ENCODE measurements around the gene CASK. TPM values are rescaled to one million over a fixed set of nuclear protein-coding genes. Genes with fewer than 3 reads are reported as not detected.

CASK gene
- total RNA-seq, 1 experiment from 2014 or later = 29.4 TPM

DNA sequence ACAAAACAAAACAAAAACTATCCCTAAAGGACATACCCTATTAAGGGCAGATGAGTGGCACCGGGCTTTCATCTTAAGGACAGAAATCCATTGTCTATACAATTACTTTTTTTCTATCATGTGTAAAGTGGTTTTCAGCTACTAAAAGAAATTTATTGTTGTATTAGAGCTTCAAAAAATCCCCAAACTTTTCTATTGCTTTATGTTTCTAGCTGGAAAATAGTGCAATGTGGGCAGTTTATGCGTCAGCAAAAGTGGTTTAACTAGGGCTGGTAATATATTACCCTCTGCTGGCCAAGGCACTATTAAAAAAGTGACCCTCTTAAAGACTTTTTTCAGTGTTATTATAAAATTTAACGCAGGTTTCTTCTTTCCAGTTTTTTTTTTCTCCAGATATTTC, 214.9 kb downstream of the CASK start:
- intact Hi-C loops (cut with micrococcal nuclease; ENCODE audit: unreplicated experiment) = no loop called here
- TF ChIP-seq CTCF (conservative IDR thresholded peaks at IDR 0.05) (no peak), EZH2 (IDR thresholded peaks at IDR 0.05; ENCODE audit: low read depth) (no peak)
- no peak overlapping the region for H2AFZ ChIP-seq
- no peak overlapping the region for H3K4me3 ChIP-seq
- no peaks in the 10 kb centered on the region for H3K9me3 ChIP-seq (ENCODE audit: insufficient read depth, low read depth)
- H3K36me3 ChIP-seq (ENCODE audit: low read depth) = no peaks in the 10 kb centered on the region
- DNase-seq = no peak
- no peaks in the 10 kb centered on the region for H3K4me1 ChIP-seq (replicated peaks; ENCODE audit: insufficient read depth)
- no peak overlapping the region for H3K27ac ChIP-seq
- no peak overlapping the region for H3K4me2 ChIP-seq
- no peaks in the 10 kb centered on the region for H3F3A ChIP-seq (ENCODE audit: insufficient read depth, low read depth)
- H3K27me3 ChIP-seq (ENCODE audit: insufficient read depth, low read depth) = no peaks in the 10 kb centered on the region
- ChIA-PET CTCF (no interaction called here), POLR2A (ENCODE audit: unreplicated experiment) (no interaction called here)
- no peaks in the 10 kb centered on the region for H3K9me2 ChIP-seq (ENCODE audit: insufficient read depth)
- no peaks in the 10 kb centered on the region for H4K20me1 ChIP-seq (ENCODE audit: insufficient read depth)
- no TSS peak for BruUV-seq (replicated peaks)
- H3K79me2 ChIP-seq (ENCODE audit: low read depth) = no peaks in the 10 kb centered on the region

DNA sequence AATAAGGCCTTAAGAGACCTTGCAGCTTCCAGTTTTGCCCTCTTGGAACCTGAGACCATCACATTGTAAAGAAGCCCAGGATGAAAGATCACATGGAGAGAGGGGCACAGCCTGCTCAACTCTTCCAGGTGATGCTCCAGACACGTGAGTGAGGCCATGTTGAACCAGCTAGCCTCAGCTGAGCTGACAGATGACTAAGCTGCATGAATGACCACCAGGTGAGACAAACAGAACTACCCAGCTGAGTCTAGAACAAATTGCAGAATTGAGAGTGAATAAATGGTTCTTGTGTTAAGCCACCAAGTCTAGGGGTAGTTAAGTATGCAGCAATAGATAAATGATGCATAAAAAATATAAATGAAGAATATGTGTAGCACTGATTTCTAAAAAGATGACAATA, 216.1 kb downstream of the CASK start:
- Histone ChIP-seq H3F3A (ENCODE audit: insufficient read depth, low read depth) (no peaks in the 10 kb centered on the region), H3K4me1 (replicated peaks; ENCODE audit: insufficient read depth) (no peaks in the 10 kb centered on the region), H4K20me1 (ENCODE audit: insufficient read depth) (no peaks in the 10 kb centered on the region), H2AFZ (no peak overlapping the region), H3K79me2 (ENCODE audit: low read depth) (no peaks in the 10 kb centered on the region), H3K4me2 (no peak overlapping the region), H3K9me3 (ENCODE audit: insufficient read depth, low read depth) (no peaks in the 10 kb centered on the region), H3K9me2 (ENCODE audit: insufficient read depth) (no peaks in the 10 kb centered on the region), H3K4me3 (no peak overlapping the region), H3K27me3 (ENCODE audit: insufficient read depth, low read depth) (no peaks in the 10 kb centered on the region), H3K27ac (no peak overlapping the region), H3K36me3 (ENCODE audit: low read depth) (no peaks in the 10 kb centered on the region)
- intact Hi-C loops (cut with micrococcal nuclease; ENCODE audit: unreplicated experiment) = no loop called here
- POLR2A ChIA-PET (ENCODE audit: unreplicated experiment) = no interaction called here
- DNase-seq = no peak
- CTCF ChIA-PET = no interaction called here
- BruUV-seq (replicated peaks) = no TSS peak
- TF ChIP-seq CTCF (conservative IDR thresholded peaks at IDR 0.05) = no peak
- TF ChIP-seq EZH2 (IDR thresholded peaks at IDR 0.05; ENCODE audit: low read depth) = no peak

GRCh38 chrX:41705680-41706374, 217.5 kb downstream of the CASK start:
- TF ChIP-seq EZH2 (IDR thresholded peaks at IDR 0.05; ENCODE audit: low read depth) (no peak), CTCF (conservative IDR thresholded peaks at IDR 0.05) (no peak)
- Histone ChIP-seq H3K4me2 (no peak overlapping the region), H2AFZ (no peak overlapping the region), H3K27me3 (ENCODE audit: insufficient read depth, low read depth) (no peaks in the 10 kb centered on the region), H3K4me3 (no peak overlapping the region), H3F3A (ENCODE audit: insufficient read depth, low read depth) (no peaks in the 10 kb centered on the region), H3K79me2 (ENCODE audit: low read depth) (no peaks in the 10 kb centered on the region), H3K9me3 (ENCODE audit: insufficient read depth, low read depth) (no peaks in the 10 kb centered on the region), H3K9me2 (ENCODE audit: insufficient read depth) (no peaks in the 10 kb centered on the region), H4K20me1 (ENCODE audit: insufficient read depth) (no peaks in the 10 kb centered on the region), H3K4me1 (replicated peaks; ENCODE audit: insufficient read depth) (no peaks in the 10 kb centered on the region), H3K27ac (no peak overlapping the region), H3K36me3 (ENCODE audit: low read depth) (no peaks in the 10 kb centered on the region)
- no TSS peak for BruUV-seq (replicated peaks)
- CTCF ChIA-PET = no interaction called here
- intact Hi-C loops (cut with micrococcal nuclease; ENCODE audit: unreplicated experiment) = no loop called here
- no peak for DNase-seq
- POLR2A ChIA-PET (ENCODE audit: unreplicated experiment) = no interaction called here

All from PC-9 (cell line).